GM19043 (cell line): ENCODE measurements around the gene TIMP3.

Experiments used
- ATAC-seq: cut with Tn5 transposase; IDR thresholded peaks from one replicate; pipeline ENCODE4 v1.9.1; 2021; ENCODE audit warnings: low read depth; ENCODE audit not compliant: unreplicated experiment

Gene TIMP3

DNA sequence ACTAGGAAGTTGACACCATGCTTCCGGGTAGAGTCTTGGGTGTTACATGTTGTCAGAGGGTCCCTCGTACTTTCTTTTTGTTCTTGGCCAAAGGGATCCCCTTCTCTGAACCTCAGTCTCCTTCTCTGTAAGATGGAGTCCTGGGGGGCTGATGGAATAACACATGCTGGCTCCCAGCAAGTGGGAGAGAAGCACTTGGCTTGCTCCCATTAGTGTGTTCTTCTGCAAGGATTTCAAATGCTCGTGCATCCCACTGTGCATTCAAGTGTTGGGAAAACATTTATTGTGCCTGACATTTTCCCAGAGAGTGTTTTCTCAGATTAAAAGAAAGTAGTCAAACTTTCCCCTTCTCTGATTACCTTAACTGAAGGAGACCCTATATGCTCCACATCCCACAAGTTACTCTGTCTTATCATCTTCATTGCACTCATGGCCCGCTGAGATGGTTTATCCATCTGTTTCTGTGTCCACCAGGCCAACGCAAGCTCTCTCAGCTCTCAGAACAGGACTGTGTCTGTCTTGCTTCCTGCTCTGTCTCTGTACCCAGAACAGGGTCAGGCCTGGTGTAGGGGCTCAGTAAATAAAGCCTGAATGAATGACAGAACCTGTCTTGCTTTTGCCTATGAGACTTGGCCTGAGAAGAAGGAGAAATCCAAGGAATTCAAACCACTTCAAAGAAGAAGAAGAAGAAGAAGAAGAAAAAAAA is 16.0 kb upstream of the TIMP3 start:
- no peak for ATAC-seq

DNA sequence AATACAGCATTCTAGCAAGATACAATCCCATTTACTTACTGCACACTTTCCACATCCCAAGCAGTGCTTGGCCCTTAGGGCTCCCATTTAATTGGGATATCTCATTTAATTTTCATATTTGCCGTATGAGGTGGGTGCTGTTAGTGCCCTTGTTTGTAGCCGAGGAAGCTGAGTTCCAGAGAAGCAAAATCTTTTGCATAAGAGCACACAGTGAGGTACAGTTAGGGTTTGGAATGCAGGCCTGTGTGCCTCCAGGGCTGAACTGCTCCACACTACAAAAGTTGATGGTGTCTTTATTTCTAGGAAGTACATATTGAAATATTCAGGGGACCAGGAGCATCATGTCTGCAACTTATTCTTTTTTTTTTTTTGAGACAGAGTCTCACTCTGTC is 15.5 kb upstream of the TIMP3 start:
- ATAC-seq: no peak

DNA sequence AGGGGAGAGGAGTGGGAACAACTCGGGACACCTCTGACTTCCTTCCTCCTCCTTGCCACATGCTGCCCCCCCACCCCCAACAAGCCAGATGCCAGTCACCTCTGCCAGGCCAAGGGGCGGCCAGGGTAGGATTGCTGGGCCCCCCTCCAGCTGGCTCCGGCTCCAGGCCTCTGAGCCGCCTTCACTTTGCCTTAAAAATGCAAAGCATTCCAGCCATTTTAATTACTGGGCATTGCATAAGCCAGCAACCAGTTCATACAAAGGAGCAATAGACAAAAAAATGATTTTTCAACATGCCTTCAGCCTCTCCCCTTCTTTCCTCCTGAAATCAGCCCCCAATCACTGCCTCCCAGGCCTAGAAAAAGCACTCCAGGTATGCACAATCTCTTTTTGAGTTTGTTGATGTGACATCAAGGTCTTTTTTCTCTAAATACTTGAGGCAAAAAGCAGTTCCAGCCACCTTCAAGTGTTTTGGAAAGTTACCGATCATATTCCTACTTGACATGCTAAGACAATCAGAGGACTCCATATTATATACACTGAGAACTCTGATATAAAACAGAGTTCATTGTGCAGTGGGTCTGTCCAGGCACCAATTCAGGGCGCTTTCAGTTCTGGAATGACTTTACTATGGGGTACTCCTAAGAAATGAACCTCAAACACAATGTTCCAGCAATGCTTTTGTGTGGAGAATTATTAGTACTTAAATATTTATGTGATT is 12.4 kb upstream of the TIMP3 start:
- no peak for ATAC-seq

DNA sequence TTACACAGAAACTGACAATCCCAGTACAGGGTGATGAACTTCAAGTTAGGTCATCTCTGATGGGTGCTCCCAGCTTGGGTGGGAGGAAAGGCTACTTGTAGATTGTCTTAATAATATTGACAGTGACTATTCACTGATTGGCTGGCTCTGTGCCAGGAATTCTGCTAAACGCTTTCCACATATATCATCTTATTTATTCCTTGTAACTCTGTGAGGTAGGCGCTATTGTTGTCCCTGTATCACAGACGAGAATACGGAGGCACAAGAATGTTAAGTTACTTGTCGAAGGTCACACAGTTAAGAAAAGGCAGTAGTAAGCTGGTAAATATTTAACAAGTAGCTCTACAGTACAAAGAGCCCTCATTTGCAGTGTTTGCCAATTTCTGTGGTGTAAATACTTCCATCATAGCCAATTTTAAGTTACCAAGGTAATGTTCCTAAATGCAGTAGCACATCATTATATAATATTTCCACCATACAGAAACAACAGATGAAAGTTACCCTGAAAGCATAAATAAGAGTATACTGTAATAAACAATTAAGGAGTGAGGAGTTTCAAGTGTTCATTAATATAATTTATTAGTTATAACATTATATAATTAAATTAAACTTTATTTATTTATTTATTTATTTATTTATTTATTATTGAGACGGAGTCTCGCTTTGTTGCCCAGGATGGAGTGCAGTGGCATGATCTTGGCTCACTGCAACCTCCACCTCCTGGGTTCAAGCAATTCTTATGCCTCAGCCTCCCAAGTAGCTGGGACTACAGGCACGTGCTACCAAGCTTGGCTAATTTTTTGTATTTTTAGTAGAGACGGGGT is 11.5 kb upstream of the TIMP3 start:
- ATAC-seq: no peak

DNA sequence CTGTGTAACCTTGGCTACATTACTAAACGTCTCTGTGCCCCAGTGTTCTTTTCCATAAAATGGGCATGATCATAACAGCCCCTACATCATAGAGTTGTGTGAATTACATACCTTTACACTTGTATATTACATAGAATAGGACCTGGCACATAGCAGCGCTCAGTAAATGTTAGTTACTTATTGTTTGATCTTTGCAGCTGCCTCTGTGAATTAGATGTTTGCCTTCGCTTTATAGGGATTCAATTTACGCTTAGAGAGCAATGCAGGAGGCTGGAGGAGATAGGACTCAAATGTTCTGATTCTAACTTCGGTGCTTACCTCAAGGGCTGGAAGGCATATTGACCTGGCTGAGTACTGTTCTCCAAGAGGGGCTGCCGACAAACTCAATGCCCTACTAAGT is 10.4 kb upstream of the TIMP3 start:
- ATAC-seq: no peak

DNA sequence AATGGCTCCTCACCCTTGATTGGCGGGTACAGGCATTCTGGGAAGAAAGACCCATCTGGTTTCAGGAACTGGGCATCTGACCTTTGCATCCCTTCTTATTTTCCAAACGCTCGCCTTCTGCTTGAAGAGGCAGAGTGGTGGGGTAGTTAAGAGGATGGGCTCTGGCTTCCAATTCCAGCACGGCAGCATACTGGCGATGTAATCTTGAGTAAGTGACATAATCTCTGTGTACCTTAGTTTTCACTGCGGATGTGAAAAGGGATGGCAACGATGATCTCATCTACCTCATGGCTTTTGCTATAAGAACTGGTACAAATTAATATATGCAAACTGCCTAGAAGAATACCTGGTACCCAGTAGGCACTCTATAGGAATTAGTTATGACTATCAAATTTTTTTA is 10.0 kb upstream of the TIMP3 start:
- no peak for ATAC-seq

DNA sequence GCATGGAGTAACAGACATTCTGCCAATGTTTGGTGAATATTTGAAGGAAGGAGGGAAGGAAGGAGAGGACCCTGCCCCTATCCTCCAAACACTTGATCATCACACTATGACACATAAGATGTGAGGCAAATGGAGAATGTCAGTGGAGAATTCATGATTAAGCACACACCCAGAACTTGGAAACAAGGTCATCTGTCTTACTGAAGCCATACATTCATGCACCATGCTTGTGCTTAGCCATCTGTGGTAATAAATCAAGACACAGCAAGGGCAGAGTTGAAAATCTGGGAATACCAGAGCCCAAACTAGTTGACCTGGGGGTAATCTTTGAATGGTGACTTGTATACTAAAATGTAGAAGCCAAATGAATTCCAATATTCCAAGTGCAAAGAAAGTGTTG is 7.9 kb upstream of the TIMP3 start:
- ATAC-seq: no peak

DNA sequence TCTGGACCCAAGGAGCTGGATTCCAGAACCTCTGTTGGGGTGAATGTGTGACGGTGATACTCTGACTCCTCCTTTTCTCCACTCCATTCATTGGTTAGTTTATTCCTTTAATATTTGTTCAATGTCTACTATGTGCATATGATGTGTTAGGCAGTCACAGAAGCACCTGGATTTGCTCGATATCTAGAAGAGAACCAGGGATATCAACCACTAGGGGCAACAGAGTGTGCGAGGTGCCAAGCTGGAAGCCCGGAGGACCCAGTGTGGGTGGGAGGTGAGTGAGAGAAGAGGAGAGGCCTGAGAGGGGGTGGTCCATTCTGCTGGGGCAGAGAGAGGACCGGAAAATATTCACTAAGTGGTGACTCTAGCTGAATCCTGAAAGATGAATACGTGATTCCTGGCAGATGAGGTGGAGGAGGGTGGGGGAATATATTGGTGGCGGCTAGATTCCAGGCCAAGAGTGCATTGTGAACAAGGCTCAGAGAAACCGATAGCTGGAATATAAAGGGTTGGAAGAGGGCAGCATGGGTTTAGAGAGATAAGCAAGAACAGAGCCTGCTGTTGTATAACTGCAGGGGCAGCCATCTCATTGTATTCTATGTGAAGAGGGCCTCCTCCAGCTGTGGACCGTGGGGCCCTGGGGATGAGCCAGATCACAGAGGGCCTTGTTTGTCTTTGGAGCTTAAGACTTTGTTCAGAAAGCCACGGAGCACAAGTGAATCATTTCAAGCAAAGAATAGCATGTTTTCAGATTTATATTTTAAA is 6.9 kb upstream of the TIMP3 start:
- ATAC-seq: no peak

DNA sequence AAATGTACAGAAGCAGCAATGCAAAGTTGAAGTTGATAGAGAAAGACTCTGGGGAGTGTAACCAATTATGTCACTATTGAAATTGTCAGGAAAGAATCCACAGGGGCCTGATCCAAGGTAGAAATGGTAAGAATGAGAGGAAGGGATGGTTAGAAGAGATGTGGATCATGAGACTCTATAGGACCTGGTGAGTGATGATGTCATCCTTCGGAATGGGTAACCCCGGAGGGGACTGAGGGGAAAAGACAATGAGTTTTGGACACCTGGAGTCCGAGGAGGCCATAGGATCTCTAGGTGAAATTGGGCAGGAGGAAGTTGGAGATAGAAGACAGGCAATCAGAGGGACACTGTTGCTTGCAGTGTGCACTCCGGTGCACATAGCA is 6.3 kb upstream of the TIMP3 start:
- no peak for ATAC-seq

DNA sequence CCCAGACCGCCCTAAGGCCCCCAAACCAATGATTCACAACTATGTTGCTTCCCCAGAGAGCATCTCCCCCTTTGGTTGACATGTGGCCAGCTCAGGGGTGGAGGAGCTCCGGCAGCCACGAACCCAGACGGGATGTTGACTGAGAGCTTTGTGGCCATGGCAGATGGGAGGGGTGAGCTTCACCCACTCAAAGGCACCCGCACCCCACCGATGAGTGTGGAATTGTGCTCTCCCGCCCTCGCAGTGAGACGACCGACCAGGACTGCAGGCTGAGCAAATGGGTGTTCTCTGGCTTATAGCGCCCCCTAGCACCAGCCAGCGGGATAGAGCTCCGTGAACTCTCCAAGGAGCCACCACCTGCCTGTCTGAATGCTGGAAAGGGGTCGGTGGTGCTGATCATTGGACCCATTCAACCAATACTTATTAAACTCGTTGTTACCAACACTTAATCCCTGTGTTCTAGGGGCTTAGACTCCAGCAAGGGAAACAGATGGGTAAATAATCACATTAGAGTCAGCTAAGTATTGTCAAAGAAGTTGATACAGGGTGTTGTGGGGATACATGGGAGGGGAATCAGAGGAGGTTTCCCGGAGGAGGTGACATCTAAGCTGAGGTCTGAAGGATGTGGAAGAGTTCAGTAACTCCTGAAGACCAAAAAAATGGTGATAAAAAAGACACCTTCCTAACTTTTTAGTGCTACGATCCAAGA is 4.5 kb upstream of the TIMP3 start:
- no peak for ATAC-seq

DNA sequence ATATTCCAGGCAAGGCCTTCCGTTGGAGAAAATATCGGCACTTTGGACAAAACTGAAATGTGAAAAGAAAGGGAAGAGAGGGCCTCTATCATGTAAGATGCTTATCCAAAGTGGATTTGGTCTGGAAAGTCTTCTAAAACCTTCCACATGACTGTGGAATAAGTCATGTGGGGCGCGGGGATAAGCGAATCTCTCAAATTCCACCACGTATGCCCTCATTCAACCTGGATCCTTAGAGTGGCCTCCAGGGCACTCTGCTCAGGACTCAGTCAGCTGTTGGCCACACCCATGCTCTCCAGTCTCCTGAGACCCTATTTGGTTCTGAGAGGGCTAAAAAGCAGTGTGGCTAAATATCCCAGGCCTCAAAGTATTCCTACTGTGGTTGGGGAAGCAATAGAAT is 2.0 kb upstream of the TIMP3 start:
- ATAC-seq: no peak

DNA sequence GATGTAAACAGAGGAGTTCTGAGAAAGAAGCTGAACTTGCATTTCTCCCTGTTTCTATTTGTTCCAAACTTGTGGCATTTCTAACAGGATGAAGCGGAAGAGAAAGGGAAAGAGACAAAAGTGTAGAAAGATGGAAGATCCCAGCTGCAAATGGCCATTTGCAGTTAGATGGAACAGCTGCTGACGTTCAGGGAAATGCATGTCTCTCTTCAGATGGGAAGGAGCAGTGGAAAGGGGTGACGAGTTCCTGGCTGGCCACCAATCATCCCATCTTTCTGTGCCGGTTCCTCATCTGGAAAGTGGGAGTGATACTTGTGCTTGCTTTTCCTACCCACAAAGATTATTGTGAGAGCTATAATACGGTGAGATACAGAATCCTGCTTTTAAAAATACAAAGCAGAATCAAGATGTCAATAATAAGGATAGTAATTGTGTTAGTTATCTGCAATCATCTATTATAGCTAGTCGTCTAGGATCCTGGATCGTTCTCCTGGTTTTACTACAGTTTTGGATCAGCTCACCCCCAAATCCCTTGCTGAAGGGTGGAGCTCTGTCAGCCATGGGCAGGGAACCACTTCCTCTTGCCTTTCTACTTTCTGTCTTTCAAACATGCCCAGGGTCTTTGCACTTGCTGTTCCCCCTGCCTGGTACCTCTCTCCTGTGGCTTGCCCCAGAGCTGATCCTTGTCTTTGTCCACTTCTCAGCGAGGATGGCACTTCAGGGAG is 1.2 kb upstream of the TIMP3 start:
- ATAC-seq: no peak

DNA sequence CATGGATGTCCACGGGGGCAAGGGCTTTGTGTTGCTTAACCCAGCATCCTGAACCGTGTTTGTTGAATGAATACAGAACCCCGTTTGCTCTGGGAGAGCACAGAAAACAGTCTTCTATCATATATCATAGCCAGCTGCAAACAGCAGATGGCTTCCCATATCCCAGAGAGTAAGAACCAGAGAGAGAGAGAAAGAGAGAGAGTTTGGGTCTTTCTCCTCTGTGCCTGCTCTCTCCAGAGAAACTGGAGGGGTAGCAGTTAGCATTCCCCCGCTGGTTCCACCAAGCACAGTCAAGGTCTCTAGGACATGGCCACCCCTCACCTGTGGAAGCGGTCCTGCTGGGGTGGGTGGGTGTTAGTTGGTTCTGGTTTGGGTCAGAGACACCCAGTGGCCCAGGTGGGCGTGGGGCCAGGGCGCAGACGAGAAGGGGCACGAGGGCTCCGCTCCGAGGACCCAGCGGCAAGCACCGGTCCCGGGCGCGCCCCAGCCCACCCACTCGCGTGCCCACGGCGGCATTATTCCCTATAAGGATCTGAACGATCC is 440 bp upstream of the TIMP3 start:
- ATAC-seq: no peak

DNA sequence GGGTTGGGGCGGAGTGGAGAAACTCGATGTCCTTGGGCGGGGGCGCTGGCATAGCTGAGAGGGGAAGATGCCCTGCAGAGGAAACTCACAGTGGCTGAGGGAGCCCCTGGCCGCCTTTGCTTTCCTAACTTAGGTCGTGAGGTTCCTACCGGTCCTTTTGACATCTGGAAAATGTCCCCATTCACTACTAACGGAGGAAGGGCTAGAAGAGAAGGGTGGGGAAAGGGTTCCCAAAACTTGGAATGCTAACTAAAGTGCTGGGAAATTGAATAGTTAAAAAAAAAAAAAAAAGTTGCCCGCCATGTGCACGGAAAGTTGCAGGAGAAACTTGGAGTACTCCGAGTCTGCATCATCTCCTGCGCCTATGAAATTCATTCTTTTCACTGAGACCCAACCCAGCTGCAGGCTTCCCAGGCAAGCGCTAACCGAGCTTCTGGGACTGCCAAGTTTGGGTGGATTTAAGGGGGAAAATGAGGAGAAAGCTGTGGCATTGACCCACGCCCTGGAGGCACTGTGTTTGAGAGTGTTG is 796 bp downstream of the TIMP3 start:
- ATAC-seq: no peak

DNA sequence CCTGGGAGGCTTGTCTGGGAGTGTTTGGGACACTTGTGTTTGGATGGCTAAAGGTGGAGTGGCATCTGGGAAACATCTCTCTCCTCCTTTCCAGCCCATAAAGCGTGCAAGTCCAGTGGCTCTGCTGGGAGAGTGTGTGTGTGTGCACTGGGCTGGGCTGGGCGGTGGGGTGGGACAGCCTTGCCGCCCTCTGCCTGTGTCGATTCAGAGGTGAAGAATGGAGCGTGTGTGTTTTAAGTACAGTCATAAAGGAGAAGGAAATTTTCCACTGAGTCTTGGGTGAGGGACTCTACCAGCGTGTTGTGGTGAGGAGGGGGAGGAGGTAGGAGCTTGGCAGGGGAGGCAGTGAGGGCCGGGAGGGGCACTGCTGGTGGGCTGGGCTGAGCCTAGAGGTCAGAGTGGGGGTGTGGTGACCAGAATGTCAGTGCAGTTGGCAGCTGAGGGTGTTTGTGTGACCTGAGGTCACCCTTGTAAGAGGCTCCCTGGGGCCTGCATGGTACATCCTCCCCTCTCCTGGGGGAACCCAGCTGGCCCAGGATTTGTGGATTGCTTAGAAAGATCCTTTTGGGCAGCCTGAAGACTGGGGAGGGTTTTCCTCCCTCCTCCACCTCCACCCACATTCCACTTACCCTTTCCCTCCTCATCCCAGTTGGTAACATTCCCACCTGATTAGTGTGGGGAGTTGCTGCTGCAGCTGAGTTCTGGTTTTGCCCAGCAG is 1.7 kb downstream of the TIMP3 start:
- ATAC-seq: no peak

DNA sequence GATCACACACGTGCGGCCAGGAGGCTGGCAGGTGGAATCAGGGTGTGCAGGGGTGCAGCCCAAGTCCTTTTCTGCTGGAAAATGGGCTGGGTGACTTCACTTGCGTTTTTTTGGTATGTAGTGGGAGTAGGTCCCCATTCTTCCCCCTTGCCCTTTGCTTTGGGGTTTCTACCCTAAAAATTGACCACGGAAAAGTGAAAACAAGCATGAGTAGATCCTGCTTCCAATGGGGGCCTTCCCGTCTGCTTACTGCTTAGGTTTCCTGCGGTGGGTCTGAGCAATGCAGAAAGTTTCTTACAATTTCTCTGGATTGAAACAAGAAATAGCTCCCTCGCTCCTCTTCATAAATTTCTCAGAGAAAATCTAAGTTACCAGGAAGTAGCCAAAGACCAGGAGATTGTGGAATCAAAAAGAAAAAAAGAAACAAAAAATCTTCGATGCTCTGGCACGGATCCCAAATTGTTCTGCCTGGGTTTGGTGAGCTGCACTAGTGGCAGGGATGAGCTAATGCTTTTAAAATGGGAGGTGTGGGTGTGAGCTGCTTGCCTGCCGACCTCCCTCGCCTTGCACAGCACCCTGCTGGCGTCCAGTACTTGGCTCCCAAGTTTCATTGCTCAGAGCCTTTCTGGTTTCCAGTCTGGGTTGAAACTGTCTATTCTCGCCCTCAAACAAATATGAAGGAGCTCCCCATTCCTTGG is 2.4 kb downstream of the TIMP3 start:
- ATAC-seq: no peak

DNA sequence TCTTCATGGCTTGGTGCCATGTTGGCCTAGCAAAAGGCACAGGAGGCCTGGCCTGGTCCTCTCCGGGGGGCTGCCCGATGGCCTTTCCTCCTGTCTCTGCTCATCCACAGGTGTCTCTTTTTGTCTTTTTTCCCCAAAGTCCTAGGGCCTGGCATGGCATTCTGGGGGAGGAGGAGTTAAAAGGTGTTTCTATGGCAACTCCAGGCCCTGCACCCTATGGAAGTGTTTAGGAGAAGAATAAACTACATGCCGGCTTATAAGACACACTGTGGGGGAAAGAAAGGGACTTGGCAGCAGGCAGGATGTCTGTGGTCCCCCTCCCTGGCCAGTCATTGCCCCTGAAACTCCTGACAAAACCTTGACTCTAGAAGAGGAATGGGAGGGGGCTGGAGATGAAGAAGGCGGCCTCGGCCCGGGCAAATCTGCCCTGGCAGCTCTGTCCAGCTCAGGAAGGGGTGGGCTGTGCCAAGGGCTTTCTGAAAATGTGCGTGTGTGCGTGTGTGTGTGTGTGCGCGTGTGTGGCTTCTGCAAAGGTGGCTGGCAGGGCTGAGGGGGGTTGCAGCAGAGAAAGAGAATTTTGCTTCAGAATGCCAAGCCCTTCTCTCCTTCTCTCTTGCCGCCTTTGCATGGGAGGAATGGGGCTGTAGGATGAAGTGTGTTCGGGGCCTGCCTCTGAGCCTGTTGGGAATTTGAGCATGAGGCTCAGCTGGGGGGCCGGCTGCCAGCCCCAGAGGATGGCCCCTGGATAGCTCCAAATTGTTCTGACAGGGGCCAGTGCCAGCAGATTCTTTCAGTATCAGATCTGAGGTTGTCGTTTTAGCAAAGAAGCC is 3.2 kb downstream of the TIMP3 start:
- ATAC-seq: no peak
